Measurements from ENCODE around the gene ALDH1L1.

GRCh38 chr3:126130981-126131745, 49.2 kb downstream of the ALDH1L1 start:
- no peak for TF ChIP-seq SIN3A (IDR thresholded peaks at IDR 0.05; ENCODE audit: borderline replicate concordance, insufficient read depth, low read length)
- TF ChIP-seq POLR2AphosphoS5 (IDR thresholded peaks at IDR 0.05; ENCODE audit: low read depth, low read length), result no peak
- no peak for TF ChIP-seq FOXP2 (optimal IDR thresholded peaks at IDR 0.05; ENCODE audit: borderline replicate concordance, extremely low read depth, extremely low read length, insufficient read depth)

Measured in PFSK-1 (cell line).